K562 (cell line): ENCODE measurements around the gene ITGB2. TPM values are rescaled to one million over a fixed set of nuclear protein-coding genes. Genes with fewer than 3 reads are reported as not detected.

ENCODE experiments used
- ATAC-seq: fragments of 200-7000 bp; cut with Tn5 transposase; 3 replicates; pipeline ENCODE4 v1.9.1; 2020; ENCODE audit warnings: moderate library complexity
- BruUV-seq: library from RNA; stranded (reverse); fragments of 400-500 nt; replicated peaks from 2 replicates; lab custom pipeline; 2021; lab: Mats Ljungman, UMichigan
- CTCF ChIA-PET: fragments of 300-600 bp; formaldehyde crosslinking; extraction: SDS; loops from one replicate; lab custom pipeline; 2021; ENCODE audit warnings: low intra/inter-chr PET ratio; lab: Yijun Ruan, JAX
- POLR2A ChIA-PET: fragments of 300-600, 350-650 bp; sonication (Branson Sonifier 250); formaldehyde crosslinking; extraction: SDS; loops from one replicate; lab custom pipeline; 2021; ENCODE audit warnings: antibody characterized with exemption, inconsistent platforms; lab: Yijun Ruan, JAX
- DNase-seq, 4 experiments: peaks; one replicate each; pipeline versions ENCODE4 v3.0.0 to v3.0.0-alpha.2; 2011 to 2018; ENCODE audit warnings: low spot score in 3 of 4, mixed read lengths in 3 of 4; ENCODE audit errors: extremely low read depth in 1 of 4
- FAIRE-seq: peaks from 2 replicates; lab custom pipeline; 2011; peaks lifted over from hg19 to GRCh38; lab: Jason Lieb, UNC
- H2AFZ ChIP-seq: 2 replicates; pipeline ENCODE4 v1.6.0; 2011; ENCODE audit warnings: low read depth, low read length, control low read depth, inconsistent platforms
- H3K27ac ChIP-seq: fragments of 200-600 bp; 3 replicates; pipeline ENCODE4 v1.8.0; 2011; ENCODE audit warnings: low read depth, mild to moderate bottlenecking, control low read depth, inconsistent platforms, low read length, moderate library complexity, mixed read lengths; ENCODE audit errors: extremely low read depth
- H3K27me3 ChIP-seq, 2 experiments: fragments of 300-600 bp in 1 of 2; 2 replicates in 1 of 2; 3 replicates in 1 of 2; pipeline versions ENCODE4 v1.6.0 to v1.8.0; 2011; ENCODE audit warnings: inconsistent platforms in 2 of 2, low read length in 2 of 2, mild to moderate bottlenecking in 1 of 2, mixed read lengths in 1 of 2, moderate library complexity in 1 of 2; ENCODE audit not compliant: control insufficient read depth in 2 of 2, insufficient read depth in 2 of 2
- H3K36me3 ChIP-seq: fragments of 300-600 bp; 3 replicates; pipeline ENCODE4 v1.8.0; 2011; ENCODE audit warnings: mild to moderate bottlenecking, low read length, inconsistent platforms; ENCODE audit not compliant: control insufficient read depth, insufficient read depth
- H3K4me1 ChIP-seq, 2 experiments: fragments of 200-600 bp in 1 of 2; replicated peaks in 1 of 2; 2 replicates in 1 of 2; 3 replicates in 1 of 2; pipeline versions ENCODE4 v1.5.1 to v1.8.0; 2011; ENCODE audit warnings: inconsistent platforms in 2 of 2, low read length in 2 of 2, mild to moderate bottlenecking in 1 of 2, mixed read lengths in 1 of 2, moderate library complexity in 1 of 2; ENCODE audit not compliant: control insufficient read depth in 2 of 2, insufficient read depth in 2 of 2
- H3K4me2 ChIP-seq: 2 replicates; pipeline ENCODE4 v1.6.1; 2011; ENCODE audit warnings: low read length, control low read depth, inconsistent platforms, mixed read lengths; ENCODE audit not compliant: insufficient read depth
- H3K4me3 ChIP-seq: fragments of 200-600 bp; sonication (generic), shearing (Covaris generic); 2 replicates; pipeline ENCODE4 v1.5.1; 2016; ENCODE audit warnings: control low read depth, inconsistent platforms
- H3K79me2 ChIP-seq: fragments of 200-600 bp; 3 replicates; pipeline ENCODE4 v1.8.0; 2011; ENCODE audit warnings: low read length, inconsistent platforms; ENCODE audit not compliant: control insufficient read depth, insufficient read depth
- H3K9ac ChIP-seq, 2 experiments: 2 replicates each; pipeline versions ENCODE4 v1.6.0 to v1.6.1; 2011; ENCODE audit warnings: low read depth in 2 of 2, low read length in 2 of 2, control low read depth in 1 of 2, inconsistent platforms in 1 of 2, mild to moderate bottlenecking in 1 of 2, mixed read lengths in 1 of 2; ENCODE audit not compliant: insufficient read depth in 1 of 2
- H3K9me1 ChIP-seq: one replicate; pipeline ENCODE4 v1.6.0; 2011; ENCODE audit warnings: inconsistent platforms, mild to moderate bottlenecking, low read length, moderate library complexity; ENCODE audit not compliant: control insufficient read depth, insufficient read depth
- H3K9me3 ChIP-seq: replicated peaks from 2 replicates; pipeline ENCODE4 v1.5.1; 2011; ENCODE audit warnings: low read depth, low read length, inconsistent platforms; ENCODE audit not compliant: control insufficient read depth, insufficient read depth
- H4K20me1 ChIP-seq: replicated peaks from 2 replicates; pipeline ENCODE4 v1.6.1; 2011; ENCODE audit warnings: low read length, inconsistent platforms, mixed read lengths; ENCODE audit not compliant: control insufficient read depth, insufficient read depth
- CREBBP ChIP-seq: IDR thresholded peaks from one replicate; pipeline ENCODE4 v1.6.1; 2012; ENCODE audit warnings: low read depth, mild to moderate bottlenecking, control low read depth, inconsistent platforms, low read length
- CREM ChIP-seq: IDR thresholded peaks from 2 replicates; pipeline ENCODE4 v1.6.1; 2014; ENCODE audit warnings: antibody characterized with exemption, low read depth
- CUX1 ChIP-seq: fragments of 200-800 bp; sonication (Bioruptor generic); IDR thresholded peaks from 2 replicates; pipeline ENCODE4 v1.6.1; 2016; ENCODE audit warnings: missing genetic modification characterization, missing compliant biosample characterization
- DACH1 ChIP-seq: fragments of 450-650 bp; IDR thresholded peaks from 2 replicates; pipeline ENCODE4 v1.6.1; 2018; ENCODE audit not compliant: partially characterized antibody
- NR2C2 ChIP-seq, 2 experiments: fragments of 200-800 bp in 1 of 2; sonication (Bioruptor generic) in 1 of 2; sonication (generic) in 1 of 2; formaldehyde crosslinking in 1 of 2; IDR thresholded peaks; 2 replicates each; pipeline versions ENCODE4 v1.6.1 to v1.8.0; 2016 to 2022; ENCODE audit warnings: mild to moderate bottlenecking in 1 of 2, missing compliant biosample characterization in 1 of 2, missing genetic modification characterization in 1 of 2, missing genetic modification reagents in 1 of 2
- PPARD ChIP-seq: fragments of 250-450 bp; sonication (Bioruptor Pico); IDR thresholded peaks from 2 replicates; pipeline ENCODE4 v1.8.0; 2022; ENCODE audit warnings: inconsistent platforms, mild to moderate bottlenecking, moderate library complexity
- SREBF1 ChIP-seq: fragments of 150-350 bp; IDR thresholded peaks from 2 replicates; pipeline ENCODE4 v1.6.1; 2014; ENCODE audit warnings: antibody characterized with exemption, low read depth, low read length, borderline replicate concordance
- TCF15 ChIP-seq: fragments of 250-450 bp; sonication (Bioruptor Pico); IDR thresholded peaks from 2 replicates; pipeline ENCODE4 v1.8.0; 2022; ENCODE audit warnings: moderate library complexity, mild to moderate bottlenecking, inconsistent platforms
- UBTF ChIP-seq, 2 experiments: IDR thresholded peaks; 2 replicates each; pipeline ENCODE4 v1.6.1; 2012; ENCODE audit warnings: improper control_type of control experiment in 2 of 2, low read depth in 2 of 2, low read length in 2 of 2, borderline replicate concordance in 1 of 2
- ZNF12 ChIP-seq: sonication (generic); formaldehyde crosslinking; IDR thresholded peaks from 2 replicates; pipeline ENCODE4 v1.4.0; 2020; ENCODE audit warnings: mild to moderate bottlenecking, missing genetic modification reagents
- WGBS: fragments of 100-300 bp; shearing (Covaris generic); methylation state at CpG from one replicate; pipeline ENCODE4 v1.1.6; 2016; ENCODE audit warnings: low coverage, mixed read lengths; ENCODE audit not compliant: insufficient coverage; ENCODE audit errors: missing lambda C conversion rate; 5-methylcytosine and 5-hydroxymethylcytosine counted together
- in situ Hi-C: fragments of 300-500 bp; cut with MboI; formaldehyde crosslinking; loops from 4 replicates; pipeline ENCODE4 v1.15.0; 2018; ENCODE audit warnings: inconsistent platforms, mixed read lengths
- intact Hi-C: fragments of 100-400 bp; cut with micrococcal nuclease; formaldehyde crosslinking; loops from 2 replicates; pipeline ENCODE4 v1.14.2; 2022
- polyA plus RNA-seq, 8 experiments: library from polyadenylated mRNA; depleted of rRNA in 4 of 8; stranded (reverse) in 5 of 8; unstranded in 3 of 8; fragments of >200 nt; fragmentation: Nextera tagmentation in 2 of 8; fragmentation: Illumina TruSeq in 1 of 8; extraction: Ambion mirVana in 2 of 8; extraction: Trizol in 1 of 8; gene quantifications; 2 replicates each; pipeline versions ENCODE4 v1.2.1 to v1.2.3, GENCODE V29; 2011 to 2014; ENCODE audit warnings: inconsistent platforms in 1 of 8, missing spikeins in 1 of 8
- total RNA-seq, 7 experiments: library from RNA; depleted of rRNA in 6 of 7; stranded (reverse); fragments of >200 nt in 6 of 7; fragmentation: Illumina TruSeq in 2 of 7; extraction: Trizol in 2 of 7; gene quantifications; 2 replicates each; pipeline versions ENCODE4 v1.2.1 to v1.2.3, GENCODE V29; 2011 to 2021; ENCODE audit warnings: low replicate concordance in 1 of 7

The ITGB2 gene
- total and polyA plus RNA-seq, 9 of the 15 experiments (the other 6 are each of a cell fraction or from before 2014, with no cell fraction given): 0.07 to 1.3 (median 0.51) TPM; not detected in 2

- ATAC-seq (no peak), FAIRE-seq (no peak), DNase-seq (no peak)
- no peak overlapping the region for H3K9ac ChIP-seq
- no peaks in the 10 kb centered on the region for H3K36me3 ChIP-seq
- H3K27ac ChIP-seq: no peak overlapping the region
- H3K9me3 ChIP-seq: no peaks in the 10 kb centered on the region
- no peak overlapping the region for H3K4me2 ChIP-seq
- in situ Hi-C loops (no loop called here), intact Hi-C loops (no loop called here)
- H2AFZ ChIP-seq: no peak overlapping the region
- 20% methylated on average over 10 of the region's 10 CpGs for WGBS
- CTCF ChIA-PET: no interaction called here
- TF ChIP-seq ZNF12 (CRISPR knock-in tag) (no peak), CREBBP (no peak), SREBF1 (no peak), NR2C2 (CRISPR knock-in tag; IDR thresholded peaks at IDR 0.05) (no peak), NR2C2 (tag; IDR thresholded peaks at IDR 0.05) (no peak), CUX1 (no peak), DACH1 (no peak), TCF15 (CRISPR knock-in tag) (no peak), PPARD (no peak), UBTF (IDR thresholded peaks at IDR 0.05; ENCODE audit: borderline replicate concordance in 1 of 2, low read depth in 2 of 2, low read length in 2 of 2) (no peak), CREM (no peak)
- BruUV-seq: no TSS peak
- H3K9me1 ChIP-seq: no peaks in the 10 kb centered on the region
- POLR2A ChIA-PET: no interaction called here
- H3K79me2 ChIP-seq: no peaks in the 10 kb centered on the region
- H3K4me3 ChIP-seq: no peak overlapping the region
- no peaks in the 10 kb centered on the region for H4K20me1 ChIP-seq
- H3K27me3 ChIP-seq: peaks cover 14 to 36% of the 10 kb centered on the region in 2 experiments; a peak in 4 of 5 replicates
- peaks cover 14 to 52% of the 10 kb centered on the region in 2 experiments for H3K4me1 ChIP-seq
These were observed 78.6 kb downstream of the ITGB2 start for GRCh38 chr21:44842087-44842486.
